ENCODE data around the gene ARHGEF4. TPM values are rescaled to one million over a fixed set of nuclear protein-coding genes. Genes with fewer than 3 reads are reported as not detected.

The ARHGEF4 gene
- total RNA-seq, 1 donor from 2014 or later, result 0.40 TPM

GRCh38 chr2:131085646-131086045, 248.9 kb downstream of the ARHGEF4 start:
- no peak for DNase-seq (ENCODE audit: low read depth)

GRCh38 chr2:131092458-131093005, 255.8 kb downstream of the ARHGEF4 start:
- DNase-seq (ENCODE audit: low read depth), result peak; percentile 52

DNA sequence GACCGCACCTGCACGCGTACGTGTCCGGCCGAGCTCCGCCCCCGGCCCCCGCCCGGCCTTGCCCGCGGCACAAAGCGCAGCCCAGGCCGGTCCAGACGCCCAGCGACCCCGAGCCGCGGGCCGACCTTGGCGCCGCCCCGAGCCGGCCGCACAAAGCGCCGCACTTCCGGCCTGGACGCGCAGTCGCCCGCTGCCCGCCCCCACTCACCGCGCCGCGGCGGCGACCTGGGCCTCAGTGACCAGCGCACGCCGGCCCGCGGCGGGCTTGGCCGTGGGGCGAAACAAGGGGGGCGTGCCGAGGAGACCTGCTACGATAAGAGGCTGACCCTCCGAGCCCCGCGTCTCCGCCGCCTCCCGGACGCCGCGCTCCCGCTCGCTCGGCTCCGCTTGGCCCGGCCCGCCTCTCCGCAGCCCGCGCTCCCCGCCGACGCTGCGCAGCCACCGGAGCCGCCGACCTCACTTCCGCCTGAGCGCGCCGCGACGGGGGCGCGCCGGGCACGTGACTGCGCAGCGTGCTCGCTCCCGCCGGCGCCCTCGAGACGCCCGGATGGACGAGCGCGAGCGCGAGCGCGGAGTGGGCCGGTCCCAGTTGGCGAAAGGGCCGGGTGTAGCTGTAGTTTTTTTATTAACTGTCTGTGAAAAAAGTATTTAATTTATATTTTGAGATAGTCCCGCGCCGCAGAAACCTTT, 256.4 kb downstream of the ARHGEF4 start, which contains the start of gene FAM168B:
Gene FAM168B, minus strand, starts transcription at position 455 of the 690 bp plus-strand sequence. CDS start 10,814 bp downstream, outside the sequence.
- DNase-seq (ENCODE audit: low read depth), result peak; percentile 63

DNA sequence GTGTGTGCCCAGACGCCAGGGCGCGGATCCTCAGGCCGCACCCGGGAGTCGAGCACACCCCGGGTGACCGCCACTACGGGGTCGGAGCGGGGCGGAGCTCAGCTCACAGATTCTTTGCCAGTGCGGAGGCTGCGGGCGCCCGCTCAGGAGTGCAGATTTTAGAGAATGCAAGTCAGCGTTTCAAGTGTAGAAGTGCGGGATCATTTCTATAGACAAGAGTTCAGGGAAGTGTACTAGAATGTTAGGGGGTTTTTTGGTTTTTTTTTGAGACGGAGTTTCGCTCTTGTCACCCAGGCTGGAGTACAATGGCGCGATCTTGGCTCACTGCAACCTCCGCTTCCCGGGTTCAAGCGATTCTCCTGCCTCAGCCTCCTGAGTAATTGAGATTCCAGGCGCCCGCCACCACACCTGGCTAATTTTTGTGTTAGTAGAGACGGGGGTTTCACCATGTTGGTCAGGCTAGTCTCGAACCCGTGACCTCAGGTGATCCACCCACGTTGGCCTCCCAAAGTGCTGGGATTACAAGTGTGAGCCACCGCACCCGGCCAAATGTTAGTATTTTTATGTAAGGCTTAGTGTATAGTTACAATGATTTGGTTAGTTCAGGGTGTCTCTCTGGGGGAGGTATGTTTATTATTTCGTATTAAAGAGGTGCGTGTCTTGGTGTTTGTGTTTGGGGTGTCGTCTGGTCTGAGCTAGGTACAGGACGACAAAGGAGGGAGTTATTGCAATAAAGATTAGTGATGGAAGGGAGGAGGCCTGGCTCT, 257.2 kb downstream of the ARHGEF4 start:
- DNase-seq (ENCODE audit: low read depth), result no peak

DNA sequence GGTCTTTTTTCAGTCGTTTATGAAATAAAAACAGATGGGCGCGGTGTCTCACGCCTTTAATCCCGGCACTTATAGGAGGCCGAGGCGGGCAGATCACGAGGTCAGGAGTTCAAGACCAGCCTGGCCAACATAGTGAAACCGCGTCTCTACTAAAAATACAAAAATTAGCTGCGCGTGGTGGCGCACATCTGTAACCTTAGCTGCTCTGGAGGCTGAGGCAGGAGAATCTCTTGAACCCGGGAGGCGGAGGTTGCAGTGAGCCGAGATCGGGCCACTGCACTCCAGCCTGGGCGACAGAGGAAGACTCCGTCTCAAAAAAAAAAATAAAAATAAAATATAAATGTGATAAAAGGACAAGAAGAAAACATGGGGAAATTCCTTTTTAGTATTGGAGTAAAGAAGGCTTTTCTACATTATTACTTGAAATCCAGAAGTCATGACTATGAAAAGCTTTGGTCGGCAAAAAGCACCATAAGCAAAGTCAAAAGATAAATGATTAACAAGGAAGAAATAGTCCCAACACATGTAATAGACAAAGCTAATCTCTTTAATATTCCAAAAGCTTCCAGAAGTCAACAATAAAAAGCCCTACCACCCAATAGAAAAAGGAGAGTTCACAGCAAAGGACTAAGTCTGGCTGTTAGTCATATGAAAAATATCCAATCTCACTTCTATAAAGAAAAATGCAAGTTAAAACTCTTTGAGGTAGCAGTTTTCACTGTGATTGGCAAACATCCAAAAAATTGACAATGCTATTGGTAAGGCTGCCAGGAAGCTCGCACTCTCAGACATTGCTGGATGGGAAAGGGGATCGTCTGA, 258.0 kb downstream of the ARHGEF4 start:
- peak; percentile 56 for DNase-seq (ENCODE audit: low read depth)

Other genes starting within 250 kb of the ARHGEF4 start
- gene CFC1, start 237.3 kb upstream of the ARHGEF4 start, total RNA-seq, result not detected in 2 replicates
- not detected in 2 replicates for gene POTEJ, start 225.5 kb upstream of the ARHGEF4 start, total RNA-seq
- gene GPR148, start 107.8 kb upstream of the ARHGEF4 start, total RNA-seq, result 0.05 TPM in 1 of 2 replicates, not detected in the other
- not detected in 2 replicates for gene AMER3, start 81.4 kb upstream of the ARHGEF4 start, total RNA-seq

Measured in renal cortical epithelial cell (primary cell).